A673 (cell line): ENCODE data around the gene DHRS3. TPM values are rescaled to one million over a fixed set of nuclear protein-coding genes. Genes with fewer than 3 reads are reported as not detected.

Experiments used
- BruUV-seq: library from RNA; stranded (reverse); fragments of 400-500 nt; replicated peaks from 2 replicates; lab custom pipeline; 2021; lab: Mats Ljungman, UMichigan
- CTCF ChIA-PET: fragments of 300-600 bp; sonication (Branson Sonifier 250); formaldehyde crosslinking; loops from one replicate; lab custom pipeline; 2022; ENCODE audit warnings: antibody characterized with exemption; lab: Charles Lee
- POLR2A ChIA-PET: fragments of 300-600 bp; sonication (Branson Sonifier 250); formaldehyde crosslinking; loops from one replicate; lab custom pipeline; 2022; ENCODE audit warnings: antibody characterized with exemption; ENCODE audit not compliant: low non-redundant PET; lab: Charles Lee
- DNase-seq: peaks from one replicate; pipeline ENCODE4 v3.0.0-alpha.2; 2015; ENCODE audit warnings: low spot score
- H3K27ac ChIP-seq: fragments of 200-600 bp; sonication (generic); 2 replicates; pipeline ENCODE4 v1.5.1; 2016; ENCODE audit warnings: mixed run types, low read depth, mild to moderate bottlenecking, mixed read lengths, antibody characterized with exemption, low read length; ENCODE audit not compliant: poor library complexity, severe bottlenecking
- H3K27me3 ChIP-seq: fragments of 200-600 bp; sonication (generic); replicated peaks from 2 replicates; pipeline ENCODE4 v1.6.1; 2017; ENCODE audit warnings: mixed run types, low read depth, mild to moderate bottlenecking, mixed read lengths, antibody characterized with exemption, low read length; ENCODE audit not compliant: insufficient read depth, poor library complexity
- H3K36me3 ChIP-seq: fragments of 200-600 bp; sonication (generic); 2 replicates; pipeline ENCODE4 v1.6.1; 2016; ENCODE audit warnings: mixed run types, mild to moderate bottlenecking, mixed read lengths, antibody characterized with exemption, low read length; ENCODE audit not compliant: insufficient read depth, poor library complexity, severe bottlenecking
- H3K4me1 ChIP-seq: fragments of 200-600 bp; sonication (generic); 2 replicates; pipeline ENCODE4 v1.6.1; 2017; ENCODE audit warnings: mixed run types, mild to moderate bottlenecking, mixed read lengths, antibody characterized with exemption, low read length; ENCODE audit not compliant: insufficient read depth, poor library complexity, severe bottlenecking
- H3K4me3 ChIP-seq: fragments of 200-600 bp; sonication (generic); 2 replicates; pipeline ENCODE4 v1.5.1; 2016; ENCODE audit warnings: low read depth, mixed run types, mild to moderate bottlenecking, mixed read lengths, low read length; ENCODE audit not compliant: poor library complexity, severe bottlenecking
- H3K9me3 ChIP-seq: fragments of 200-600 bp; sonication (generic); 2 replicates; pipeline ENCODE4 v1.6.1; 2016; ENCODE audit warnings: mixed run types, low read depth, mild to moderate bottlenecking, mixed read lengths, antibody characterized with exemption, low read length; ENCODE audit not compliant: poor library complexity, severe bottlenecking
- CTCF ChIP-seq: fragments of 300-800, 200-600 bp; sonication (generic); conservative IDR thresholded peaks from 2 replicates; pipeline ENCODE4 v1.5.1; 2017; ENCODE audit warnings: low read depth, mild to moderate bottlenecking, antibody characterized with exemption, low read length, moderate library complexity, mixed read lengths
- EZH2 ChIP-seq: fragments of 200-600 bp; sonication (generic); IDR thresholded peaks from 2 replicates; pipeline ENCODE4 v1.6.1; 2017; ENCODE audit warnings: borderline replicate concordance, low read depth, mild to moderate bottlenecking, mixed read lengths, antibody characterized with exemption, low read length; ENCODE audit not compliant: poor library complexity, severe bottlenecking
- intact Hi-C: fragments of 100-400 bp; cut with micrococcal nuclease; formaldehyde crosslinking; loops from one replicate; pipeline ENCODE4 v1.10.0; 2022; ENCODE audit not compliant: unreplicated experiment
- total RNA-seq: library from RNA; stranded (reverse); gene quantifications from 2 replicates; pipeline ENCODE4 v1.2.3, GENCODE V29; 2021

The DHRS3 gene
- total RNA-seq, 1 experiment from 2014 or later: 2.4 TPM

- TF ChIP-seq CTCF: no peak
- no peak for TF ChIP-seq EZH2
- intact Hi-C loops: no loop called here
- Histone ChIP-seq H3K27ac (no peak overlapping the region), H3K9me3 (no peaks in the 10 kb centered on the region), H3K4me3 (no peak overlapping the region), H3K36me3 (no peaks in the 10 kb centered on the region), H3K4me1 (no peaks in the 10 kb centered on the region), H3K27me3 (no peaks in the 10 kb centered on the region)
- no peak for DNase-seq
- ChIA-PET POLR2A (no interaction called here), CTCF (no interaction called here)
- no TSS peak for BruUV-seq
These were observed 80.0 kb downstream of the DHRS3 start for GRCh38 chr1:12537906-12538461.

GRCh38 chr1:12537294-12537693, 80.7 kb downstream of the DHRS3 start:
- H3K36me3 ChIP-seq: no peaks in the 10 kb centered on the region
- ChIA-PET POLR2A (no interaction called here), CTCF (no interaction called here)
- no peak for DNase-seq
- no TSS peak for BruUV-seq
- no peaks in the 10 kb centered on the region for H3K4me1 ChIP-seq
- H3K27me3 ChIP-seq: no peaks in the 10 kb centered on the region
- no peak for TF ChIP-seq EZH2
- TF ChIP-seq CTCF: no peak
- H3K27ac ChIP-seq: no peak overlapping the region
- no peak overlapping the region for H3K4me3 ChIP-seq
- no peaks in the 10 kb centered on the region for H3K9me3 ChIP-seq
- intact Hi-C loops: no loop called here

DNA sequence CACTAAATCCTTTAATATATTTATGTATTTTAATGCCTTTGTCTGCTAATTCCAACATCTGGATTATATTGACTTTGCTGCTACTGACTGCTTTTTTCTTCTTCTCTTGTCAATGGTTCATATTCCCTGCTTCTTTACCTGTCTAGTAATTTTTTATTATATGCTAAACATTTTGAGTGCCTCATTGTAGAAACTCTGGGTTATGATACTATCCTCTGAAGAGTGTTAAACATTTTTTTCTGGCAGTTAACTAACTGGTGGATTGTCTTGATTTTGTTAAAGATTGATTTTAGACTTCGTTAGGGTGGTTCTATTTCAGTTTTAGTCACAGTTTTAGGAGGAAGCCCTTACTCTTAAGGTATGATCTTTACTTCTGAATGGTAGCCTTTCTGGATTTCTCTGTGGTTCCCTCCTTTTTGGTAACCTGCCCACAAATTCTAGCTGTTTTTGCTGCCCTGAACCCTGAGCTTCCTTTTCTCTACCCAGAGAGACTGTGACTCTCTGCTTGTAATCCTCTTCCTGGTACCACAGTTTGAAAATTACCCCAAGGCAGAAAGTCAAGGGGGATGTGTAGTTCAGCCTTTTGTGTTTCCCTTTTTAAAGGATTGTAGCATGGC, 81.9 kb downstream of the DHRS3 start:
- TF ChIP-seq EZH2 (no peak), CTCF (no peak)
- H3K9me3 ChIP-seq: no peaks in the 10 kb centered on the region
- ChIA-PET CTCF (no interaction called here), POLR2A (no interaction called here)
- no TSS peak for BruUV-seq
- no peaks in the 10 kb centered on the region for H3K4me1 ChIP-seq
- no peak overlapping the region for H3K4me3 ChIP-seq
- DNase-seq: no peak
- no peak overlapping the region for H3K27ac ChIP-seq
- no peaks in the 10 kb centered on the region for H3K36me3 ChIP-seq
- H3K27me3 ChIP-seq: no peaks in the 10 kb centered on the region
- intact Hi-C loops: no loop called here
